ENCODE results near the gene SMC6. TPM values are rescaled to one million over a fixed set of nuclear protein-coding genes. Genes with fewer than 3 reads are reported as not detected.

The SMC6 gene
- total RNA-seq, 1 donor from 2014 or later: 8.5 TPM

DNA sequence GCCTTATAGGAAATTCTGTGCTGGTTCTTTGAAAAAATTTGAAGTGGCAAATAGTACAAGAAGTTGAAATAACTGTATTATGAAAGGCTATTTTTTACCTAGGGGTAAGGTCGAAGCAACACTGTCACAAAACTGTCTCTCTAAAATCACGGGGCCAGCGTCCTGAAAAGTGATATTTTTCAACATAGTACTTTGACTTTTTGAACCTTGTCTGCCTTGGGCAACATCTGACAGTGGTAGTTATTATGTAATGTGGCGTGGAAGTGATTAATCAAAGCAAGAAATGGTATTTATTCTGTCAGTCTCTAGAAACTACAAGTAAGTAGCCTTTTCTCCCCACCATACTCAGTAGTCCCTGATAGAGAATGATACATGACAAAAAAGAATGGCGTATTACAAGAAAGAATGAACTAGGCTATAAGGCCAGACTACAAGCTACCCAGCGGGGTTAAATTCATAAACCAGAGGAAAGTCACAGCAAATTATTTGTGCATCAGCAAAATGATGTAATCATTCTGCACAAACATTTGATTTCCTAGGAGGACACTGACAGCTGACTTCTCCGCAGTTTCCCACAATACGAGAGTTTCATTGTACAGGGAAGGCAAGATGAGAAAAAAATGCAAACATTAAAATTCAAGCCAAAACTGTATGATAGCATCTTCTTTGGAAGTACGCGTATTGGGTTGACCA is 10.2 kb upstream of the SMC6 start:
- DNase-seq (ENCODE audit: low spot score) (peak; percentile 60), ATAC-seq (peak; percentile 71)

DNA sequence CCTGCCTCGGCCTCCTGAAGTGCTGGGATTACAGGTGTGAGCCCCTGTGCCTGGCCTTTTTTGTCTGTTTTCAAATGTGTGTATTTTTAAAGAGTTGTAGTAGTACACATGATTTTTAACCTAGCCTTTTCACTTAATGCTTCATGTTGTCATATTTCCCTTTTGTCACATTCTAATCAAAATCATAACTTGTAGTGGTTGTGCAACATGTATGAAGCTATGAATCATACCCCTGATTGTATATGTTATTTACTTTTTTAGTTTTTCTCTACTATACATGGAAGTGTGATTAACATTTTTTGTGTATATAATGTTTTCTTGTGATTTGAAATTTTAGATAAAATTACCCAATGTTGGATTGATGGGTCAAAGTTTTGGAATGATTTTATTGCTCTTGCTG is 8.8 kb upstream of the SMC6 start:
- no peak for DNase-seq (ENCODE audit: low spot score)
- ATAC-seq: no peak

GRCh38 chr2:17759805-17760204 is 6.2 kb upstream of the SMC6 start:
- ATAC-seq (peak; percentile 40), DNase-seq (ENCODE audit: low spot score) (peak; percentile 65)

DNA sequence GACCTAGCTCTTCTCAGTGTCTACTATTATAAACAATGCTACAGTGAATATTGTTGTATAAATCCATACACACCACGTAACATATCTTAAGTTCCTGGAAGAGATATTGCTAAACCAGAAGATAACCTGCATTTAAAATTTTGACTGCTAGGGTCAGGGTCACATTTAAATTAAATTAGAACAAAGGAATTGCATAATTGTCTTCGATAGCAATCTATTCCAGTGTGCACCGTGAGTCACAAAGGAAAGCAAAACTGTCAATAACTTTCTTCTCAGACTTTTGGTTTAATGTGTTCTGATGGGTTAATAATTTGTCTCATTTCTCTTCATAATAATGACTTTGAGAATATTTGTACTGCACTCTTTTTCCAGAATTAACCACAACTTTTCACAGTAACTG is 4.5 kb upstream of the SMC6 start:
- ATAC-seq: no peak
- no peak for DNase-seq (ENCODE audit: low spot score)

DNA sequence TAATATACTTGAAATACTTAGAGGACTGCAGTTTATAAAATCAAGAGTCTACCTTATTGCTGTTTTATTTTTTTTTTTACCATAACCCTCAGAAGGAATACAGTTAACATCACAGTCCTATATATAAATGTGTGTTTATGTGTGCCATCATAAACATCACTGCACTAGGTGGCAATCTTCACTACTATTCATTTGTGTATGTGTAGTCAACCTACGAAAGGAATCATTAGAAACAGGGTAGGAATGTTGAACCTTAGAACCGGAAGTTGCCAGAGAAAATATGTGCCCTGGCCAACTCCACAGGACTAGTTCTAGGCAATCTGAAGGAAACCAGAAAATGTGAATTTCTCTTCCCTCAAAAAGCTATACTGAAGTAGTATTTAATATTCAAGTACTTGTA is 3.7 kb upstream of the SMC6 start:
- no peak for DNase-seq (ENCODE audit: low spot score)
- peak; percentile 44 for ATAC-seq

GRCh38 chr2:17756668-17757067 is 3.1 kb upstream of the SMC6 start:
- DNase-seq (ENCODE audit: low spot score): no peak
- no peak for ATAC-seq

DNA sequence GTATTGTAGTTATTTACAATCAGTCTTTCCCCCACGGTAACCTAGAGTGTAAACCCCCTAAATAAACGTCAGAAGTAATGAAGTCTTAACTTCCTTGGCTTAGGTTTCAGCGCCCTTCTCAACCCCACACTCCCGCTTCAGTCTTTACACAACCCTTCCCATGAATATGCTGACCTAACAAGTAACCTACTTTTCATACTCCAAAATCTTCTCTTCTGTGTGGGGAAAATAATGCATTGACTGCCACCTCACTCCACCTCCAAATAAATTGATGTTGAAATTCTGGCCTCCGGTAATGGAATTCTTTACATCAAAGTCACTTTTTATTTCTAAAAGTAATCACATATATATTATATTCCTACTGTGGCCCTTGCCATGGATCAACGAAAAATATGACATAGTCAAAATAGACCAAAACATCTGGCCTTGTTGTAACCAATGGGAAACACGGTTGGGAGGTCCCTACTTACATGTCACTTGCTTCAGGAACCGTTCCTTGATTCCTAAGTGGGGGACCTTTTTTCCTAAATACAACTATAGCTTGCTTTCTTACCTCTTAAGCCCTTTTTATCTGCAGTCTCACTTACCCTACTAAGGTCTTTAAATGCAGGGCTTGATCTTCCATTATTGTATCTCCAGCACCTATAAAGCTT is 1.3 kb upstream of the SMC6 start:
- ATAC-seq (no peak), DNase-seq (ENCODE audit: low spot score) (no peak)

DNA sequence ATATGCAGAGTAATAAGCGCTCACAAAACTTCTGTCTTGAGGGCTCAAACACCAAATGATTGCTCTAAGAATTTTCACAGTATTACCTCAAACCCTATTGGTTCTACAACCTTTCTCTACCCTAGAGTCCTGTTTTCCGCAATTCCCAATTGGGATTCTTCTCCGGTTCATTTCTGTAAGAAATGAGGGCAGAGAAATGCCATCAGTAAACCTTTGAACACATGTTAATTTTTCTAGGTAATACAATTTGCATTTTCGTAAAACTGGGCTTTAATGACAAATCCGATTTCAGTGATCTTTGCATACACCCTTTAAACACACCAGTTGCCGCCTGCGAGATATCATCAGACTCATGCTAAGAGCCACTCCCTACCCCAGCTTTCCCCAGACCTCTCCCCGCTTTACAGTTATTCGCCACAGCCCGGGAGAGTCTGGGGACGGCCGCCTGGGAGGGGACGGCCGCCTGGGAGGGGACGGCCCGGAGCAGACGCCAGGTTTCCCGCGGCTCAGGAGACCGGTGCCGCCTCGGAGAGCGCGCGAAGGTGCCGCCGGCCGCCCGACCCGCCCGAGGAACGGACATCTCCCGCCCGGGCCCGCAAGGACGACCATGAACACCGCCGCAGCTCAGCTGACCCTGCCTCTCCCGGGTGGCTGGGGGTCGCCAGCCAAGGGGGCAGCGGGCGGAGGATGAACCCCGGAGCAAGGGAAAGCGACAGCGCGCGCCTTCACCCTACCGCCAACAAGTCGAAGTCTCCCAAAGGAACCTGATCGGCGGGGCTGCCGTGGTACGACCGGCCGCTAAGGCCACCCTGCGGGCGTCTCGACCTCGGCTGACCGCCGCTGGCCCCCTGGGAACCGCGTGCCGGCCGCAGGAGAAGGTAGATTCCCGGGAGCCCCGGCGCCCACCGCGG is 463 bp downstream of the SMC6 start:
- DNase-seq (ENCODE audit: low spot score) (peak; percentile 79), ATAC-seq (peak; percentile 85)

DNA sequence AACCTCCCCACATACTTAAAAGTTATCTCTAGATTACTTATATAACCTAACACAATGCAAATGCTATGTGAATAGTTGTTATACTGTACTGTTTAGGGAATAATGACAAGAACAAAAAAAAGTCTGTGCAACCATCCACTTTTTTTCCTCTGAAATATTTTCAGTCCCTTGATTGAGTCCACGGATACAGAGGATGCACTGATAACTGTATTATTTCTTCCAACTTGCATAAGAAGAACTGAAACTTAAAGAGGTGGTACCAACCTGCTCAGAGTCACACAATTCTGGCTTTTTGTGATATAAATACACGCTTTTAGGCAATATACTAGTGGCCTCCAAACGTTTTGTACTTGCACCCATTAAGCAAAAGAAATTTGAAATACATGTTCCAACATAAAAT is 1.4 kb downstream of the SMC6 start:
- ATAC-seq (no peak), DNase-seq (ENCODE audit: low spot score) (no peak)

- DNase-seq (ENCODE audit: low spot score) (no peak), ATAC-seq (no peak)
Observed at GRCh38 chr2:17749753-17750438, 3.7 kb downstream of the SMC6 start.

DNA sequence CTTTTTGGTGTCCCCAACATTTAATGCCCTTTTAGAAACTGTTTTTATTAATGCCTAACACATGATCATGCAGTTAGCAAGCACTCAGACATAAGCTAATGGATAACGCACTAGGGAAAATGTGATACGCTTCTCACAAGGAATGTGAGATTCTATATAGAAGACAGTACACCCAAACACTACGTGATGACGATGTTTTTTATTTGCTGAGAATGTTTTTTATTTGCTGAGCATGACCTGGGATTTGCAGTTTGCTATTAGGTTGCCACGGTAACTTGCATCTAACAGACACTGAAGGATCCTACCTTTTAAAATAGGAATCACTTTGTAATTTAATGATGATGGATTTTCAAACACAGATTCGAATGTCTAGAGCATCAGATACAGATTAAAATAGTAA is 4.9 kb downstream of the SMC6 start:
- DNase-seq (ENCODE audit: low spot score) (no peak), ATAC-seq (no peak)

- ATAC-seq: no peak
- no peak for DNase-seq (ENCODE audit: low spot score)
Observed at GRCh38 chr2:17747684-17748452, 5.7 kb downstream of the SMC6 start.

GRCh38 chr2:17740203-17740602 is 13.4 kb downstream of the SMC6 start:
- DNase-seq (ENCODE audit: low spot score) (no peak), ATAC-seq (peak; percentile 86)

GRCh38 chr2:17736989-17737388 is 16.6 kb downstream of the SMC6 start:
- DNase-seq (ENCODE audit: low spot score) (no peak), ATAC-seq (no peak)

GRCh38 chr2:17735864-17736263 is 17.7 kb downstream of the SMC6 start:
- ATAC-seq: no peak
- no peak for DNase-seq (ENCODE audit: low spot score)

DNA sequence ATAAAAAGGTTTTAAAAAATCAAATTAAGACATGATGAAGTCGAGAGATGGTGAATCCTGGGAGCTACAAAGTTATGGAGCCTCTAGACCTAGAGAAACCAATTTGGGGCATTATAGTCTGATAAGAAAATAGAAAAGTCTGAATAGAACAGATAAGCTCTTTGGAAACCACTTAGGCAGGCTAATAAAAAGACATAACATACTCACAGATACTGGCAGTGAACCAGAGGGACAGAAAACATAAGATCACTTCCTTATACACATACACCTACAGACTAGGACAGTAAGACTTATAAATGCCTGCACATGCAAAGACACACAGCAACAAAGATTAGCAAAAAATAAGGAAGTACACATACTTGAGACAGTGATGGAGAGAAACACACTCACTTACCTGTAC is 20.0 kb downstream of the SMC6 start:
- no peak for DNase-seq (ENCODE audit: low spot score)
- ATAC-seq: no peak

- ATAC-seq: no peak
- DNase-seq (ENCODE audit: low spot score): no peak
Observed at GRCh38 chr2:17729880-17730279, 23.7 kb downstream of the SMC6 start.

GRCh38 chr2:17728210-17728609 is 25.4 kb downstream of the SMC6 start:
- DNase-seq (ENCODE audit: low spot score) (no peak), ATAC-seq (no peak)

- DNase-seq (ENCODE audit: low spot score): no peak
- peak; percentile 82 for ATAC-seq
Observed at GRCh38 chr2:17719562-17720371, 33.8 kb downstream of the SMC6 start.

- DNase-seq (ENCODE audit: low spot score): no peak
Observed at GRCh38 chr2:17718689-17719088, 34.9 kb downstream of the SMC6 start.

More at GRCh38 chr2:17718689-17719088, 34.9 kb downstream of the SMC6 start:
- ATAC-seq: no peak

Measured in left lobe of liver (tissue), 2 donors.